ENCODE results near the gene PADI6.

The PADI6 gene

GRCh38 chr1:17335821-17336710 lies 35.9 kb upstream of the PADI6 start:
- TF ChIP-seq TAF1 (IDR thresholded peaks at IDR 0.05; ENCODE audit: borderline replicate concordance, insufficient read depth, low read length) (no peak), SIN3A (IDR thresholded peaks at IDR 0.05; ENCODE audit: borderline replicate concordance, insufficient read depth, low read length) (no peak), POLR2AphosphoS5 (IDR thresholded peaks at IDR 0.05; ENCODE audit: low read depth, low read length) (no peak), REST (IDR thresholded peaks at IDR 0.05; ENCODE audit: insufficient read depth in 1 of 2, low read depth in 2 of 2, low read length in 2 of 2) (no peak), FOXP2 (optimal IDR thresholded peaks at IDR 0.05; ENCODE audit: borderline replicate concordance, extremely low read depth, extremely low read length, insufficient read depth) (no peak)

GRCh38 chr1:17338706-17339493 lies 33.1 kb upstream of the PADI6 start:
- TF ChIP-seq POLR2AphosphoS5 (IDR thresholded peaks at IDR 0.05; ENCODE audit: low read depth, low read length): no peak
- TF ChIP-seq REST (IDR thresholded peaks at IDR 0.05; ENCODE audit: insufficient read depth in 1 of 2, low read depth in 2 of 2, low read length in 2 of 2): no peak
- TF ChIP-seq SIN3A (IDR thresholded peaks at IDR 0.05; ENCODE audit: borderline replicate concordance, insufficient read depth, low read length): no peak
- no peak for TF ChIP-seq FOXP2 (optimal IDR thresholded peaks at IDR 0.05; ENCODE audit: borderline replicate concordance, extremely low read depth, extremely low read length, insufficient read depth)
- no peak for TF ChIP-seq TAF1 (IDR thresholded peaks at IDR 0.05; ENCODE audit: borderline replicate concordance, insufficient read depth, low read length)

GRCh38 chr1:17339521-17339920 lies 32.5 kb upstream of the PADI6 start:
- TF ChIP-seq POLR2AphosphoS5 (IDR thresholded peaks at IDR 0.05; ENCODE audit: low read depth, low read length) (no peak), TAF1 (IDR thresholded peaks at IDR 0.05; ENCODE audit: borderline replicate concordance, insufficient read depth, low read length) (no peak), SIN3A (IDR thresholded peaks at IDR 0.05; ENCODE audit: borderline replicate concordance, insufficient read depth, low read length) (no peak), FOXP2 (optimal IDR thresholded peaks at IDR 0.05; ENCODE audit: borderline replicate concordance, extremely low read depth, extremely low read length, insufficient read depth) (no peak), REST (IDR thresholded peaks at IDR 0.05; ENCODE audit: insufficient read depth in 1 of 2, low read depth in 2 of 2, low read length in 2 of 2) (no peak)

- TF ChIP-seq SIN3A (IDR thresholded peaks at IDR 0.05; ENCODE audit: borderline replicate concordance, insufficient read depth, low read length) (no peak), FOXP2 (optimal IDR thresholded peaks at IDR 0.05; ENCODE audit: borderline replicate concordance, extremely low read depth, extremely low read length, insufficient read depth) (no peak), TAF1 (IDR thresholded peaks at IDR 0.05; ENCODE audit: borderline replicate concordance, insufficient read depth, low read length) (no peak), REST (IDR thresholded peaks at IDR 0.05; ENCODE audit: insufficient read depth in 1 of 2, low read depth in 2 of 2, low read length in 2 of 2) (no peak), POLR2AphosphoS5 (IDR thresholded peaks at IDR 0.05; ENCODE audit: low read depth, low read length) (no peak)
Measured at GRCh38 chr1:17340358-17340757, 31.6 kb upstream of the PADI6 start.

All from PFSK-1 (cell line).